ENCODE data around the gene MYADM.
A peak's percentile ranks its signal among the peaks of the same experiment; 100 is the strongest.

MYADM gene

DNA sequence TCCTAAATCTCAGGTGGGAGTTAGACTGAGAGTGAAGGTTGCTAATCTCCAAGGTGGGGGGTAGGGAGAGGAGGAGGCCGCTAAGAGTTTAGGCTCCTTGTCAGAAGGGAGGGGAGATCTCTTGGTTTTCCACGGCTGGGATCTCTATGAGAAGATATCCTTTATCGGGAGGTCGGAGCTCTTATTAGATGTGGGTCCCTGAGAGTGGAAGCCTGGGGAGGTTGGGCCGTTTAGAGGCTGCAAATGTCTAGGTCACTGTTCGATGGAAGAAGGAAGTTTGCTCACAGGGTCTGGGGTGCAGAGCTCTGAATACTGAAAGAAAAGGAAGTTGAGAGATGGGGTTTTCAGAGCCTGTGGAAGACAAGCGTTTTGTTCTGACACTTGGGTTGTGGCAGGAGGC is 3.8 kb downstream of the MYADM start:
- Histone ChIP-seq H3K9me3 (no peaks in the 10 kb centered on the region), H3K27ac (peak overlapping the region; percentile 97), H3K27me3 (no peaks in the 10 kb centered on the region), H3K36me3 (peaks cover 48% of the 10 kb centered on the region), H3K4me1 (ENCODE audit: control insufficient read depth in 1 of 2, insufficient read depth in 1 of 2, low read depth in 1 of 2, low read length in 1 of 2) (peaks cover 70% of the 10 kb centered on the region in 2 experiments), H3K4me3 (ENCODE audit: low read depth in 1 of 2, low read length in 1 of 2) (peak overlapping the region; percentile 97 to 100)
- TF ChIP-seq, protein P1, sequence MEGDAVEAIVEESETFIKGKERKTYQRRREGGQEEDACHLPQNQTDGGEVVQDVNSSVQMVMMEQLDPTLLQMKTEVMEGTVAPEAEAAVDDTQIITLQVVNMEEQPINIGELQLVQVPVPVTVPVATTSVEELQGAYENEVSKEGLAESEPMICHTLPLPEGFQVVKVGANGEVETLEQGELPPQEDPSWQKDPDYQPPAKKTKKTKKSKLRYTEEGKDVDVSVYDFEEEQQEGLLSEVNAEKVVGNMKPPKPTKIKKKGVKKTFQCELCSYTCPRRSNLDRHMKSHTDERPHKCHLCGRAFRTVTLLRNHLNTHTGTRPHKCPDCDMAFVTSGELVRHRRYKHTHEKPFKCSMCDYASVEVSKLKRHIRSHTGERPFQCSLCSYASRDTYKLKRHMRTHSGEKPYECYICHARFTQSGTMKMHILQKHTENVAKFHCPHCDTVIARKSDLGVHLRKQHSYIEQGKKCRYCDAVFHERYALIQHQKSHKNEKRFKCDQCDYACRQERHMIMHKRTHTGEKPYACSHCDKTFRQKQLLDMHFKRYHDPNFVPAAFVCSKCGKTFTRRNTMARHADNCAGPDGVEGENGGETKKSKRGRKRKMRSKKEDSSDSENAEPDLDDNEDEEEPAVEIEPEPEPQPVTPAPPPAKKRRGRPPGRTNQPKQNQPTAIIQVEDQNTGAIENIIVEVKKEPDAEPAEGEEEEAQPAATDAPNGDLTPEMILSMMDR (IDR thresholded peaks at IDR 0.05), result no peak

DNA sequence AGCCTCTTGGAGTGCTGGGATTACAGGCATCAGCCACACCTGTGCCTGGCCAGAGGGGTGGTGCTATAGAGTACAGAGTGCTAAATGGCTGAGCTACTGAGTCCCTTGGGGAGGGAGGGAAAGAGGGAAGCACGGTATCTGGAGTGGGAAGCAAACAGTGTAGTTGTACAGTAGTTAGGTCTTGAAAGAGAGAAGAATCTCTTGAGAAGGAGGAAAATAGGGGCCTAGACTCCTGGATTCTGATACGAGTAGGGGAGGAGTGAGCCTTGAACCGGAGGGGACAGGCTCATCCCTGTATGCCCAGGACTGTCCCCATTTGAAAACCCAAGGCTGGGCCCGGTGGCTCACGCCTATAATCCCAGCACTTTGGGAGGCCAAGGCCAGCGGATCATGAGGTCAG is 5.1 kb downstream of the MYADM start:
- Histone ChIP-seq H3K4me3 (ENCODE audit: low read depth in 1 of 2, low read length in 1 of 2) (peak overlapping the region; percentile 97 to 100), H3K27me3 (no peaks in the 10 kb centered on the region), H3K9me3 (no peaks in the 10 kb centered on the region), H3K4me1 (ENCODE audit: control insufficient read depth in 1 of 2, insufficient read depth in 1 of 2, low read depth in 1 of 2, low read length in 1 of 2) (peaks cover 72 to 74% of the 10 kb centered on the region in 2 experiments), H3K27ac (peak overlapping the region; percentile 97), H3K36me3 (peaks cover 56% of the 10 kb centered on the region)
- TF ChIP-seq, protein P1 (IDR thresholded peaks at IDR 0.05), result no peak

- Histone ChIP-seq H3K4me1 (ENCODE audit: control insufficient read depth in 1 of 2, insufficient read depth in 1 of 2, low read depth in 1 of 2, low read length in 1 of 2) (peaks cover 77 to 82% of the 10 kb centered on the region in 2 experiments), H3K27me3 (no peaks in the 10 kb centered on the region), H3K9me3 (no peaks in the 10 kb centered on the region), H3K36me3 (peaks cover 56% of the 10 kb centered on the region), H3K4me3 (ENCODE audit: low read depth in 1 of 2, low read length in 1 of 2) (peak overlapping the region; percentile 58 to 97), H3K27ac (peak overlapping the region; percentile 97)
- TF ChIP-seq, protein P1 (IDR thresholded peaks at IDR 0.05), result no peak
Observed at GRCh38 chr19:53873773-53874605, 6.3 kb downstream of the MYADM start.

DNA sequence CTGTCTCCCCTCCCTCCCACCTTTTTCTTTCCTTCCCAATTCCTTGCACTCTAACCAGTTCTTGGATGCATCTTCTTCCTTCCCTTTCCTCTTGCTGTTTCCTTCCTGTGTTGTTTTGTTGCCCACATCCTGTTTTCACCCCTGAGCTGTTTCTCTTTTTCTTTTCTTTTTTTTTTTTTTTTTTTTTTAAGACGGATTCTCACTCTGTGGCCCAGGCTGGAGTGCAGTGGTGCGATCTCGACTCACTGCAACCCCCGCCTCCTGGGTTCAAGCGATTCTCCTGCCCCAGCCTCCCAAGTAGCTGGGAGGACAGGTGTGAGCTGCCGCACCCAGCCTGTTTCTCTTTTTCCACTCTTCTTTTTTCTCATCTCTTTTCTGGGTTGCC is 6.9 kb downstream of the MYADM start:
- peak overlapping the region; percentile 58 to 97 for H3K4me3 ChIP-seq (ENCODE audit: low read depth in 1 of 2, low read length in 1 of 2)
- H3K4me1 ChIP-seq (ENCODE audit: control insufficient read depth in 1 of 2, insufficient read depth in 1 of 2, low read depth in 1 of 2, low read length in 1 of 2), result peaks cover 83 to 87% of the 10 kb centered on the region in 2 experiments
- no peaks in the 10 kb centered on the region for H3K9me3 ChIP-seq
- H3K27ac ChIP-seq, result peak overlapping the region; percentile 97
- H3K36me3 ChIP-seq, result peaks cover 56% of the 10 kb centered on the region
- TF ChIP-seq, protein P1 (IDR thresholded peaks at IDR 0.05), result no peak
- H3K27me3 ChIP-seq, result no peaks in the 10 kb centered on the region

DNA sequence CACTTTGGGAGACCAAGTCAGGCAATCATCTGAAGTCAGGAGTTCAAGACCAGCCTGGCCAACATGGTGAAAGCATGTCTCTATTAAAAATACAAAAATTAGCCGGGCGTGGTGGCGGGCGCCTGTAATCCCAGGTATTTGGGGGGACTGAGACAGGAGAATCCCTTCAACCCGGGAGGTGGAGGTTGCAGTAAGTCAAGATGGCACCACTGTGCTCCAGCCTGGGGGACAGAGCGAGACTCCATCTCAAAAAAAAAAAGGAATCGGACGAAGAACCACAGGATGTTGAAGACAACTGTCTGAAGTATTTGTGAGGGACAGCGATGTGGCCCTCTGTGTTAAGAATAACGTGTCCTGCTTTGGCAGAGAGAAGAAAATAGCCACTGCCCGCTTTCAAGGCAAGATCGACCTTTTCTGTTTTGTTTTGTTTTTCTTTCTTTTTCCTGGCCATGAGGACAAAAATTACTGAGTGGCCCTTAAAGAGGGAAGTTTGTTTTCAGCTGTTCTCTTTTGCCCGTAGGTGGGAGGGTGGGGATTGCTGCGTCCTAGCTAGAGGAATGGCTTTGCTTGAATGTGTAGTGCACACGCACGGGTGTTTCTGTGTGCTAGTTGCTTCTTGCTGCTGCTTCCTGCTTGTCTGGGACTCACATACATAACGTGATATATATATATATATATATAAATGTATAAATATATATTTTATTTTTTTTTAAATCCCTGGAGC is 8.1 kb downstream of the MYADM start:
- H3K36me3 ChIP-seq, result peaks cover 53% of the 10 kb centered on the region
- peaks cover 87 to 90% of the 10 kb centered on the region in 2 experiments for H3K4me1 ChIP-seq (ENCODE audit: control insufficient read depth in 1 of 2, insufficient read depth in 1 of 2, low read depth in 1 of 2, low read length in 1 of 2)
- peak overlapping the region; percentile 97 for H3K27ac ChIP-seq
- TF ChIP-seq, protein P1 (IDR thresholded peaks at IDR 0.05), result no peak
- H3K4me3 ChIP-seq (ENCODE audit: low read depth in 1 of 2, low read length in 1 of 2), result peak overlapping the region; percentile 58 to 97
- H3K9me3 ChIP-seq, result no peaks in the 10 kb centered on the region
- peaks cover 2% of the 10 kb centered on the region for H3K27me3 ChIP-seq
